Ecto neural progenitor cell (in vitro differentiated cells): ENCODE results near the gene GBX1.

Source experiments
- DNase-seq: peaks from one replicate; pipeline ENCODE4 v3.0.0-alpha.2; 2018; ENCODE audit warnings: low spot score

The GBX1 gene

GRCh38 chr7:151193203-151193978 is 25.9 kb upstream of the GBX1 start:
- no peak for DNase-seq

GRCh38 chr7:151192002-151192539 is 24.6 kb upstream of the GBX1 start:
- no peak for DNase-seq

GRCh38 chr7:151191544-151191943 is 24.1 kb upstream of the GBX1 start:
- DNase-seq = no peak

- no peak for DNase-seq
These were observed 21.5 kb upstream of the GBX1 start for GRCh38 chr7:151189038-151189437.

GRCh38 chr7:151188252-151188542 is 20.7 kb upstream of the GBX1 start:
- DNase-seq = no peak

GRCh38 chr7:151187409-151188251 is 20.1 kb upstream of the GBX1 start:
- no peak for DNase-seq

- DNase-seq = no peak
These were observed 19.3 kb upstream of the GBX1 start, which contains the start of gene ASB10 for GRCh38 chr7:151186640-151187408. ASB10 (minus strand) TSS chr7:151187250; CDS start chr7:151187130, 120 bp downstream.

GRCh38 chr7:151185762-151186639 is 18.5 kb upstream of the GBX1 start:
- DNase-seq = no peak

GRCh38 chr7:151181011-151181431 is 13.5 kb upstream of the GBX1 start:
- peak; percentile 40 for DNase-seq

- DNase-seq = no peak
These were observed 12.5 kb upstream of the GBX1 start for GRCh38 chr7:151179946-151180345.

GRCh38 chr7:151179287-151179860 is 11.9 kb upstream of the GBX1 start:
- DNase-seq = no peak

GRCh38 chr7:151178831-151179230 is 11.3 kb upstream of the GBX1 start:
- no peak for DNase-seq

- no peak for DNase-seq
These were observed 10.7 kb upstream of the GBX1 start for GRCh38 chr7:151178236-151178635.

- no peak for DNase-seq
These were observed 9.8 kb upstream of the GBX1 start for GRCh38 chr7:151177310-151177709.

GRCh38 chr7:151176401-151176800 is 8.9 kb upstream of the GBX1 start:
- no peak for DNase-seq

GRCh38 chr7:151175793-151176311 is 8.4 kb upstream of the GBX1 start:
- no peak for DNase-seq

- no peak for DNase-seq
These were observed 7.7 kb upstream of the GBX1 start for GRCh38 chr7:151175047-151175792.

- DNase-seq = no peak
These were observed 7.0 kb upstream of the GBX1 start for GRCh38 chr7:151174246-151175046.
